ENCODE results near the gene TBC1D9B.
"Not testable (repeated sequence)": the region's sequence is repeated elsewhere in the genome, so short reads cannot be mapped to it uniquely, and the experiment has no call there.

TBC1D9B gene

DNA sequence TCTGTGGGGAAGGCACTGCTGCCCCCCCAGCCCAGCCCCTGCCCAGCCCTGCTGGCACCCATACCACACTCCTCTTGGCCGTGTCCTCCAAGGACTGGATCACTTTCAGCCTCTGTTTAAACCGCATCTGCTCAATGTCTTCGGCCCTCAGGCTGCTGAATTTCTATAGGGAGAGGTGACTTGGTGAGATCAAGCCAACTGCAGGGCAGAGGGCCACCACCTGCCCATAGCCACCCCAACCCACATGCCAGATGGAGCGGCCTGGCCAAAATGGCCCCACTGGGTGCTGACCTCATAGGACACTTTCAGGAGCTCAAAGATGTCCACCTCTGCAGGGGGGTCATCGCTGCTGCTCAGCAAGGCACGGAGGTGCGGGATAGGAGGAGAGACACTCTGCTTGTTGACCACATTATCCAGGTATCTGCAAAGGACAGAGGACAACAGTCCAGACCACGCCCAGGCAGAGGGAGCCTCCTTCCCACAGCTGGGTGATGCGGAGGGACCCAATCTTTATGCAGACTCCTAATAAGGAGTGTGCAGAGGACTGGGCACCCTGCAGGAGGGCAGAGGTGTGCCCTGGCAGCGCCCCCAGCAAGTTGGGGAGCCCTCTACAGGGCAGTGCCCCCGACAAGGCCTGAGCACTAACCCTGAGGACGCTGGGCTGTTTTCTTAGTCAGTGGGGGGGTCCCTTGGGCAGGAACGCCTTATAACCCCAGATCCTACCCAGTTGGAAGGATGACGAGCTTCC lies 34.7 kb downstream of the TBC1D9B start:
- in situ Hi-C loops (cut with MboI; ENCODE audit: low pct_unique_long_range_greater_than_20kb, low sequenced_read_pairs) = no loop called here
- no peak for DNase-seq

DNA sequence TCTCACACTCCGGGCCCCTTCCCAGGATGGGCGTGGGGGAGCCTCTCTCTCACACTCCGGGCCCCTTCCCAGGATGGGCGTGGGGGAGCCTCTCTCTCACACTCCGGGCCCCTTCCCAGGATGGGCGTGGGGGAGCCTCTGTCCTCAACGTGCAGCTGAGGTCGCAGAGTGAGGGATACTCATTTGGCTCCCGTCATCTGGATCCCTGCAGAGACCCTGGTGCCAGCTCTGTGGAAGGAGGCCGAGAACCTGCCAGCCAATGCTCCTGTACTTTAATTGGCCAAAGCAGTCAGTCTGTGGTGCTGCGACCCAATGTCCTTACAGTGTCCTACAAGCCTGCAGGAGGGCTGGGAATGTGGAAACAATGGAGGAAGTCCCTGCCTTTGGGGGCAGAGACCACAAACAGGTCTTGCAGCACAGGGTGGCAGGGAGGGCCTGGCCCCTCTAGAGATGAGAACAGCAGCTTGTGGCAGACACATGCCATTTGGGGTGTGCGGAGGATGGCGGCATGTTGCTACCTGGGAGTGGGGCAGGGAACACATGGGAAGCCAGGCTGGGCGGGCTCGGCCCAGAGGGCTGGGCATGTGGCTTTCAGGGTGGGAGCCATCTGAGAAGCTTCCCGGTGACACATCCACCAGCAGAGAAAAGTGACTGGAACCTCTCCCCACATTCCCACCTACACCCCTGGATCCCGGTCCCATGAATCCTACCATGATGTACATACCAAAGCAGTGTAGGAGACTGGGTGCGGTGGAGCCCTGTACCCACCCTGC lies 35.5 kb downstream of the TBC1D9B start:
- no peak for DNase-seq
- in situ Hi-C loops (cut with MboI; ENCODE audit: low pct_unique_long_range_greater_than_20kb, low sequenced_read_pairs) = no loop called here

GRCh38 chr5:179871533-179871932 lies 36.2 kb downstream of the TBC1D9B start:
- in situ Hi-C loops (cut with MboI; ENCODE audit: low pct_unique_long_range_greater_than_20kb, low sequenced_read_pairs); DNase-seq: not testable (repeated sequence)

- in situ Hi-C loops (cut with MboI; ENCODE audit: low pct_unique_long_range_greater_than_20kb, low sequenced_read_pairs) = no loop called here
- no peak for DNase-seq
Measured at GRCh38 chr5:179870952-179871351, 36.7 kb downstream of the TBC1D9B start.

DNA sequence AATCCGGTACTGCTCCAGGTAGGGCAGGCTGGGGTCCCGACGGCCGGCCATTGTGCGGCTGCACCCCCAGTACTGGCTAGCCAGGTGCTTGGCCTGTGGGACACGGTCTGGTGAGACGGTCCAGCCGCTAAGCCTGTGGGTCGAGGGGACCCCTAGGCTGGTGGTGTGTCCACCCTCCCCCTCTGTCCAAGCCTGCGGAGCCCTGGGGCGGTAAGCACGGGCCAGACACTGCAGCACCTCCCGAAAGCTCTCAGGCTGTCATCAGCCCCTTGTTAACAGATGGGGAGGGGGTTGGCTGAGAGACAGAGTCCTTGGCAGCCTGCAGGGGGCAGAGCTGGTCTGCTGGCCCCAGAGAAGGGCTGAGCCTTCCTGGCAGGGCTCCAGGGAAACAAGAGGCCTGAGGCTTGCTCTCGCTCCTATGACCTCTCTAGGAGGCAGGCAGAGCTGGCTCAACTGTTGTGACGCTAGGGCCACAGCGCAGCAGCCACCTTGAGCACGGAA lies 37.2 kb downstream of the TBC1D9B start:
- in situ Hi-C loops (cut with MboI; ENCODE audit: low pct_unique_long_range_greater_than_20kb, low sequenced_read_pairs) = no loop called here
- peak; percentile 62 for DNase-seq

GRCh38 chr5:179869641-179870402 lies 37.9 kb downstream of the TBC1D9B start:
- no peak for DNase-seq
- in situ Hi-C loops (cut with MboI; ENCODE audit: low pct_unique_long_range_greater_than_20kb, low sequenced_read_pairs) = no loop called here

- no peak for DNase-seq
- in situ Hi-C loops (cut with MboI; ENCODE audit: low pct_unique_long_range_greater_than_20kb, low sequenced_read_pairs) = no loop called here
Measured at GRCh38 chr5:179869101-179869500, 38.6 kb downstream of the TBC1D9B start.

DNA sequence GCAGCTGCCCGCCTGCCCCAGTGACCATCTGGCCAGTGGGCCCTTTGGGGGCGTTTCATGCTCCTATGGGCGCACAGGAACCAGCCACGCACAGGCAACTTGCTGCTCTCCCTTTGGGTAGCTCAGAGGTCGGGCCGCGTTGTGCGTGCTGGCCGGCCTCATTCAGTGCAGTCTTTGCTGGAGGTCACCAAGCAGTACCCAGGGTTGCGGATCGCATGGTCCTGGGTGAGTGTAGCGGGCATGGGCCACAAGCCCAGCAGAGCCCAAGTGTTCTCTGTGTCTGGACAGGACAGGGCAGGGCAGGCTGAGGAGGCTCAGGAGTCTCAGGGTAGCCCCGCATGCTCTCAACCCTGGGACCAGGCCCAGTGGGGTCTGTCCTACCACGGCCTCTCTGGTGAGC lies 39.2 kb downstream of the TBC1D9B start:
- no peak for DNase-seq
- in situ Hi-C loops (cut with MboI; ENCODE audit: low pct_unique_long_range_greater_than_20kb, low sequenced_read_pairs) = no loop called here

DNA sequence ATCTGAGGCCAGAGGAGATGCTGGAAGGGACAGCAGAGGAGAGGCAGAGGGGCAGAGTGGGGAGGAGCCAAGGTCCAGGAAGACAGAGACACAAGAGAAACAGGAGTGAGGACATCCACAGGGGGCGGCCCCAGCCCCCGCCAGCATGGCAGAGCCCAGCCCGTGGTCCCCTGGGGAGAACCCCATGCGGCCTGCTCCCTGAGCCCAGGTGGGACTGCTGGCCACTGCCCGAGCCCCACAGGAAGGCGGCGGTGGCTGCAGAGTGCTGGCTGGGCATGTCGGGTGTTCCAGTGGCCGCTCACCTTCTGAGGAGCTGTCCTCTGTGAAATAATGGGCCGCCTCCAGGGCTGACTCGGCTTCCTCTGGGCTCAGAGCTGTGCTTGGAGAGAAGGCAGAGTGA lies 40.2 kb downstream of the TBC1D9B start:
- no peak for DNase-seq
- in situ Hi-C loops (cut with MboI; ENCODE audit: low pct_unique_long_range_greater_than_20kb, low sequenced_read_pairs) = no loop called here

GRCh38 chr5:179867079-179867465 lies 40.6 kb downstream of the TBC1D9B start:
- in situ Hi-C loops (cut with MboI; ENCODE audit: low pct_unique_long_range_greater_than_20kb, low sequenced_read_pairs) = no loop called here

DNA sequence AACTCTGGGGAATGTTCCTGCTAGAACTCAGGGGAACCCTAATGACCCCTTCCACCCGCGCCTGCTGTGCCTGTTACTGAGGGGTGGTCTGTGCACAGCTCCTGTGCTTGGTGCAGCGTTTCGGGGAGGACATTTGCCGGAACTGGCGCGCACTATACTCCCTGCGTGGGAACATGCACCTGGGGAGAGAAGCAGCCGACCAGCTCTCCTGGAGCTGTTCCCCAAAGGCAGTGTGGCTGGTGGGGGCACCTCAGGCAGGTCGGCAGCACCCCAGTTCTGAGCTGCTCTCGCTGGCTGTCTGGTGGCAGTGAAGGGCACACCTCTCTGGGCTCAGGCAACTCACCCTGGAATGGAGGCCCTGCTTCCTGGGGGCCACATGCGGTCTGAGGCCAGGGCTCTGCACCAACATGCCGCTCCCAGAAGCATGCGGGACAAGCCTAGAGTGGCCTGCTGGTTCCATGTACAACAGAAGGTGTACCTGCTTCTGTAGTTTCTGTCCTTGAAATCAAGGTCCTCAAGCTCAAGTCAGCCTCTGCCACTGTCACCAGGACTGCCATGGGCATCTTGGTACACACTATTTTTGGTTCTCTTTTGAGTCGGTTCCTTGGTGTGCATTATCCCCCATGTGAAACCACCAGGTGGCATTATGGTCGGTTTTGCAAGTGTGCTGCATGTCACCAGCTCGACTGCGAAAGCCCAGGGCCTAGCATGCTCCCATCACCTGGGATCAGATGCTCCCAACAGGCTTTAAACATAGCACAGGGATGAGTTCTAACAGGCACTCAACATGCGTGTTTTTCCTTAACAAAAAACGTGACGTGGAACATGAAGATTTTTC lies 41.2 kb downstream of the TBC1D9B start:
- in situ Hi-C loops (cut with MboI; ENCODE audit: low pct_unique_long_range_greater_than_20kb, low sequenced_read_pairs) = no loop called here
- DNase-seq = no peak

More at GRCh38 chr5:179867079-179867465, 40.6 kb downstream of the TBC1D9B start:
- DNase-seq = no peak

DNA sequence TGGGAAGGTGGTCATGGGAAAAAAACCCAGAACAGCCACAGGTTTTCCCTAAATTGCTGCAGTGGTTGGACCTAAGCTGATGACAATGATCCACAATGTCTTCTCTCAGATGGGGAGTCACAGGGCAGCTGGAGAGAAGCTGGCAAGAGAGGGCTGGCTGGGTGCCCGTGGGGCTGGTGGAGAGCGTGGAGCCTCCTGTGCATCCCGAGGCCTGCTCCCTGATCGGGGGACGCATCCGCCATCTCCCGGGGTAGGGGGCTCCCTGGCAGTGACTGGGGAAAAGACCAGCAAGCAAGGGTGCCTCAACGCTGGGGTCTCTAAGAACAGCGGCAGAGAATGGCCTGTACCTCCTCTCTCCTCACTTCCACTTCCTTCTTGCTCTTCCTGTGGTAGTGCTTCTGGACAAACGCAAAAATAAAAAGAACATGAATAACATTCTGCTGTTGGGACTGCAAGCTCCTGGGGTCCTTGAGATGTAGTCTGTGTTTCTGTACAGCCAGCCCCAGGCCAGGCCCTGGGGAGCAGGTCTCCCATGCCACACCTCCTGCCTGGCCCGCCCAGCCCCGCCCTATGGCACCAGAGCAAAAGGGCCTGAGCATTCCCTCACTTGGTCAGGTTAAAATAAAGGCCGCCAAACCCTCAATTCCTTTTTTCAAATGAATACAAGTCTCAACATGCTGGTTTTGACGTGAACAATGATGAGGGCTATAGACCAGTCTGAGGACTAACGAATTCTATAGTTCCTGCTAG lies 42.0 kb downstream of the TBC1D9B start:
- in situ Hi-C loops (cut with MboI; ENCODE audit: low pct_unique_long_range_greater_than_20kb, low sequenced_read_pairs) = no loop called here
- DNase-seq = no peak

GRCh38 chr5:179864686-179865085 lies 43.0 kb downstream of the TBC1D9B start:
- in situ Hi-C loops (cut with MboI; ENCODE audit: low pct_unique_long_range_greater_than_20kb, low sequenced_read_pairs) = no loop called here
- DNase-seq = no peak

DNA sequence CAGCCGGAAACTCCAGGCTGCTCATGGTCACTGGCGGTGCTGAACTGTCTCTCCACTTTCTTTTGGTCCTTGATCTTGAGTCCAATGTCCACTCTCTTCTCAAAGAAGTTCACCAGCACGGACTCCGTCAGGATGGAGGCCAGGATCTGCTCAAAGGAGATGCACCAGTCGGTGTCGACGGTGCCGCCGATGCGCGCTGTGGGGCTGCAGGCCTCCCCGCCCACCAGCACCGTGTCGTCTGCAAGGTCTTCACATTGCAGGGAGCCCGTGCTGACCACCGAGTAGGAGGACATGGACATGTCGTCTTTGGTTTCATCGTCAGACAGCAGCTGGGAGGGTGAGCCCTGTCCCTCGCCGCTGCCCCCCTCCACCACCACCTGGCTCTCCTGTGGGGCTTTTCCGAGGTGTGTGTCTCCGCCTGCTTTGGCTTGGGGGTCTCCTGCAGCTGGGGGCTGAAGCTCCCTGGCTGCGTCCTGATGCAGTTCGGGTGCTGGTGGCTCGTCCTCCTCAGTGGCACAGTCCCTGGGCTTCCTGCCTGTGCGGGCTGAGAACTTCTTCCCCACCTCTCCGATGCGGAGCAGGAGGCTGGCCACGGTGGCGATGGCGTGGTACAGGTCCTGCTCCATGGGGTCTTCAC lies 44.1 kb downstream of the TBC1D9B start:
- no peak for DNase-seq
- in situ Hi-C loops (cut with MboI; ENCODE audit: low pct_unique_long_range_greater_than_20kb, low sequenced_read_pairs) = no loop called here

- no peak for DNase-seq
- in situ Hi-C loops (cut with MboI; ENCODE audit: low pct_unique_long_range_greater_than_20kb, low sequenced_read_pairs) = no loop called here
Measured at GRCh38 chr5:179862891-179863290, 44.8 kb downstream of the TBC1D9B start.

- DNase-seq = no peak
- in situ Hi-C loops (cut with MboI; ENCODE audit: low pct_unique_long_range_greater_than_20kb, low sequenced_read_pairs) = no loop called here
Measured at GRCh38 chr5:179862296-179862695, 45.4 kb downstream of the TBC1D9B start.

- DNase-seq = no peak
- in situ Hi-C loops (cut with MboI; ENCODE audit: low pct_unique_long_range_greater_than_20kb, low sequenced_read_pairs) = no loop called here
Measured at GRCh38 chr5:179860301-179860700, 47.4 kb downstream of the TBC1D9B start.
